Vagina (tissue), 2 donors: Measurements from ENCODE around the gene MINAR1.

ENCODE experiments used
- POLR2A ChIP-seq, 2 donors: fragments of 450-650 bp; IDR thresholded peaks; one replicate each; pipeline ENCODE4 v1.6.1; 2017; ENCODE audit warnings: antibody characterized with exemption in 2 of 2, mild to moderate bottlenecking in 2 of 2, moderate library complexity in 2 of 2
- POLR2AphosphoS5 ChIP-seq, 2 donors: sonication (generic); formaldehyde crosslinking; IDR thresholded peaks; one replicate each; pipeline ENCODE4 v1.9.0; 2017; ENCODE audit warnings: antibody characterized with exemption in 2 of 2, mild to moderate bottlenecking in 2 of 2, low read depth in 1 of 2; ENCODE audit not compliant: insufficient read depth in 1 of 2

GRCh38 chr15:79403501-79403900 is 28.6 kb upstream of the MINAR1 start:
- TF ChIP-seq POLR2A (IDR thresholded peaks at IDR 0.05) (no peak), POLR2AphosphoS5 (IDR thresholded peaks at IDR 0.05; ENCODE audit: insufficient read depth in 1 of 2, low read depth in 1 of 2) (no peak)
